Glutamatergic neuron (in vitro differentiated cells): ENCODE results near the gene PCNX2. TPM values are rescaled to one million over a fixed set of nuclear protein-coding genes. Genes with fewer than 3 reads are reported as not detected.

Experiments used
- DNase-seq: peaks from one replicate; pipeline ENCODE4 v3.0.0; 2022
- H3K27ac Mint-ChIP-seq: one replicate; pipeline ENCODE4 v1.8.0; 2020; ENCODE audit warnings: mild to moderate bottlenecking, mixed read lengths, inconsistent platforms; ENCODE audit not compliant: unreplicated experiment
- H3K27me3 Mint-ChIP-seq: one replicate; pipeline ENCODE4 v1.8.0; 2020; ENCODE audit warnings: mild to moderate bottlenecking, moderate library complexity, mixed read lengths, inconsistent platforms; ENCODE audit not compliant: unreplicated experiment
- H3K36me3 Mint-ChIP-seq: one replicate; pipeline ENCODE4 v1.8.0; 2020; ENCODE audit warnings: mild to moderate bottlenecking, mixed read lengths, inconsistent platforms; ENCODE audit not compliant: unreplicated experiment
- H3K4me1 Mint-ChIP-seq: one replicate; pipeline ENCODE4 v1.8.0; 2020; ENCODE audit warnings: mild to moderate bottlenecking, low read depth, mixed read lengths, inconsistent platforms; ENCODE audit not compliant: unreplicated experiment
- H3K4me3 Mint-ChIP-seq: one replicate; pipeline ENCODE4 v1.8.0; 2020; ENCODE audit warnings: mild to moderate bottlenecking, mixed read lengths, inconsistent platforms; ENCODE audit not compliant: unreplicated experiment
- H3K9me3 Mint-ChIP-seq: one replicate; pipeline ENCODE4 v1.8.0; 2020; ENCODE audit warnings: mild to moderate bottlenecking, moderate library complexity, mixed read lengths, inconsistent platforms; ENCODE audit not compliant: unreplicated experiment
- total RNA-seq: library from RNA; stranded (reverse); fragmentation: NEBNext Ultra II Directional; extraction: Animal tissue kit (Norgen Biotek cat#: 25700); gene quantifications from one replicate; pipeline ENCODE4 v1.2.1, GENCODE V29; 2021; ENCODE audit not compliant: unreplicated experiment
- TF ChIP-seq, protein P1 (sequence below): fragments of 200-600 bp; sonication (generic); IDR thresholded peaks from one replicate; pipeline ENCODE4 v1.5.0; 2021; ENCODE audit not compliant: partially characterized antibody, unreplicated experiment

The PCNX2 gene
- total RNA-seq, 1 donor from 2014 or later, result 44.5 TPM

DNA sequence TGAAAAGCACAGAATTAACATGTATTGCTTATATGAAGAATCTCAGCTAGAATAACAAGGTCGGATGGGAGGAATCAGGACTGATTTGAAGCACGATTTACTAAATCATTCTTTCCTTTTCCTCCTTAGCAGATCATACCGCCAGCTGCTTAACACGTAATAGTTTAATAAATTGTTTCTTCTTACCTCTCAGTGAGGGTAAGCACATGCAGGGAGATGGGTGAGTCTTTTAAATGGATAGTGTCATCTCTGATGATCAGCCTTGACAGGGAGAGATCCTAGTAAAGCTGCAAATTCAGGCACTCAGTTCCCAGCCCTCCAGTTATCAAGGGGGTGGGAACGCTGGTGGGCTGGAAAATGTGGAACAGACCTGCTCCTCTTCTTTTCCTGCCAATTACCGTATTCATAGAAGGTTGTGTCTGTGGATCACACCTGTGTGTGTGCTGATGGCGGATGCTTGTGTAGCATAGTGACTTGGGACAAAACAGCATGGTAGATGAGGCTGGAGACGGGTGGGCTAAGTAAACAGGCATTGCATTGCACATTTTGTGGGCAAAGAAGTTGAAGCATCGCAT, 314.5 kb downstream of the PCNX2 start:
- DNase-seq, result no peak

DNA sequence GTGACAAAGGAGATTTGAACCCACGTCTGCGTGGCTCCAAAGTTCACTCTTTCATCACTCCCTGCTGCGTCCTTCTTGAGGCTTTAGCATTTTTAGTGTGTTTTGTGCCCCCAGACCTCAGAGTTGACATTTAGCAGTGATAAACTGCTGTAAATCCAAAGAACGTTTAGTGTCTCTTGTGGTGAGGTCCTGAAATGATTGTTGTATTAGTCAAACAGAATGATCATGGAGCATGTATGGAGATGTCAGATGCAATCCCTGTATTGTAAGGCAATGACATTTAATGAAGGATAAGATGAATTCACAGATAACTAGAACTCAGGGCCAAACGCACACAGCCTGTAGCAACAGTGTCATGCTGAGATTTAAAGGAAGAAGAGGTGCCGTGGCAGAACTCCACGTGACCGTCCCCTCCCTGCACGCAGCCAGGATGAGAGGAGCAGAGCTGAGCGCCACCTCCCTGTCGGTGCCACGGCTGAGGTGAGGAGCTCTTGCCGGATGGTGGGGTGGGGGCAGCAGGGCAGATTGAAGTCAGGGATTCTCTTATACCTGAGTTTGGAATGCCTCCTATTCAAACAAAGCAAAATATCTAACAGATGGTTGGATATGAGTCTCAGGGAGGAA, 315.1 kb downstream of the PCNX2 start:
- Mint-ChIP-seq H3K36me3 (peaks cover 4% of the 10 kb centered on the region), H3K27ac (no peak overlapping the region), H3K9me3 (peaks cover 5% of the 10 kb centered on the region), H3K4me3 (no peak overlapping the region), H3K4me1 (peaks cover 11% of the 10 kb centered on the region), H3K27me3 (peaks cover 5% of the 10 kb centered on the region)
- TF ChIP-seq, protein P1, sequence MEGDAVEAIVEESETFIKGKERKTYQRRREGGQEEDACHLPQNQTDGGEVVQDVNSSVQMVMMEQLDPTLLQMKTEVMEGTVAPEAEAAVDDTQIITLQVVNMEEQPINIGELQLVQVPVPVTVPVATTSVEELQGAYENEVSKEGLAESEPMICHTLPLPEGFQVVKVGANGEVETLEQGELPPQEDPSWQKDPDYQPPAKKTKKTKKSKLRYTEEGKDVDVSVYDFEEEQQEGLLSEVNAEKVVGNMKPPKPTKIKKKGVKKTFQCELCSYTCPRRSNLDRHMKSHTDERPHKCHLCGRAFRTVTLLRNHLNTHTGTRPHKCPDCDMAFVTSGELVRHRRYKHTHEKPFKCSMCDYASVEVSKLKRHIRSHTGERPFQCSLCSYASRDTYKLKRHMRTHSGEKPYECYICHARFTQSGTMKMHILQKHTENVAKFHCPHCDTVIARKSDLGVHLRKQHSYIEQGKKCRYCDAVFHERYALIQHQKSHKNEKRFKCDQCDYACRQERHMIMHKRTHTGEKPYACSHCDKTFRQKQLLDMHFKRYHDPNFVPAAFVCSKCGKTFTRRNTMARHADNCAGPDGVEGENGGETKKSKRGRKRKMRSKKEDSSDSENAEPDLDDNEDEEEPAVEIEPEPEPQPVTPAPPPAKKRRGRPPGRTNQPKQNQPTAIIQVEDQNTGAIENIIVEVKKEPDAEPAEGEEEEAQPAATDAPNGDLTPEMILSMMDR, result no peak
- DNase-seq, result no peak

More for the DNA sequence above, 314.5 kb downstream of the PCNX2 start:
- Mint-ChIP-seq H3K9me3 (peaks cover 5% of the 10 kb centered on the region), H3K36me3 (no peaks in the 10 kb centered on the region), H3K27ac (no peak overlapping the region), H3K27me3 (peaks cover 5% of the 10 kb centered on the region), H3K4me3 (no peak overlapping the region), H3K4me1 (peaks cover 11% of the 10 kb centered on the region)
- TF ChIP-seq, protein P1, result no peak

DNA sequence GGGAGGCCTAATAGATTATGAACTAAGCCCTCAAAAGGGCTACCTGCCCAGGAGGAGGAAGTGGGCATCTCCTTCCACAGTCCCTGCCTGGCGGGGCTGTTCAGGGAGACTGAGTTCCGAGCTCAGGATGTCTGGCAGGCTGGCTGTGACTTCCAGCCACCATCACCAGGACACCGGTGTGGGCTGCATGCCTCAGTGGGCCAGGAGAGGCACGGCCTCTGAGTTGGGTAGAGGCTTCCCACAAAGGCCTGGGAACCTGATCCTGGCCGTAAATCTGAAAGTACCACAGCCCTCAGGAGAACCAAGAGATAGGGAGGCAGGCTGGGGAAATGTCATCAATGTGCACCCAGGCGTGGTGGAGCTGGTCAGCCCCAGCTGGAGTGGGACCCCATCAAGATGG, 316.0 kb downstream of the PCNX2 start:
- TF ChIP-seq, protein P1, result no peak
- H3K9me3 Mint-ChIP-seq, result peaks cover 5% of the 10 kb centered on the region
- H3K27ac Mint-ChIP-seq, result no peak overlapping the region
- peaks cover 4% of the 10 kb centered on the region for H3K36me3 Mint-ChIP-seq
- H3K27me3 Mint-ChIP-seq, result peaks cover 5% of the 10 kb centered on the region
- DNase-seq, result no peak
- H3K4me3 Mint-ChIP-seq, result no peak overlapping the region
- H3K4me1 Mint-ChIP-seq, result peaks cover 11% of the 10 kb centered on the region

DNA sequence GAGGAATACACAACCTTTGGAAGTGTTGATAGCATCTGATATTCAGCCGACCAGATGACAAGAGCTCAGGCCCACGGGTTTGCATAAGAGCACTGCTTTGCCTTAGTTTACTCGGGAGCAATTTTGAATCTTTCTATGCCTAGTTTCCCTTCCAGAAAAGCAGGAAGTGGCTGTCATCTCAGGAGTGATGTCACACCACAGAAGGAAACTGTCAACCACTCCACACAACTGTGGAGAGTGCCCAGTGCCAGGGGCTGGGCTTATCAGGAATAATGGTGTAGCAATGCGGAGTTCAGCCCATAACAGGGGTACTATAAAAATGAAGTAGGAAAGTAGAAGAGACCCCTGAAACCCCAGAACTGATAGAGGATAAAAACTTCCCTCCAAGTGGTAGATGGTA, 316.7 kb downstream of the PCNX2 start:
- TF ChIP-seq, protein P1, result no peak

DNA sequence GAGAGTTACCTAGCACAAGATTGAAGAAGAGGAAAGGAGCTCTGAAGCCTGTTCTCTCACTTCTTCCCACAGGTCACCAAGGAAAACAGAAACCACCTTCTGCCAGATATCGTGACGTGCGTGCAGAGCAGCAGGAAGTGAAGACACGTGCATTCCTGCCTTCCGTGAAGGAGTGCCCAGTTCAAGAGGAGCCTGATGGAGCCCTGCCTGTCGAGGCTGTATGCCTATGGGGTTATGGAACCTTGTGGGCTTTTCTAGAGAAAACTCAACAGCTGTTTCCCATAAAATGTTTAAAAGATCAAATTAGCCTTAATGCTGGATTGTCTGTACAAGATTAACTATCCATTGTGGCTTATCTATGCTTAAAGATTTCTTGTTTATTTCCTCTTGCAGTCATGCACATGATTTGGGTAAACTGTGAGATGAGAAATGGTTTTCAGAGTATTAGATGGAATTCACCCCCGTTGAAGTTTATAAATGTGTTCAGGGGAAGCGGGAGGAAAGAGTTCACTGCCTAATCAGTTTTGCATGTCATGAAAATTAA, 317.4 kb downstream of the PCNX2 start:
- Mint-ChIP-seq H3K27me3 (peaks cover 5% of the 10 kb centered on the region), H3K36me3 (peaks cover 17% of the 10 kb centered on the region), H3K27ac (no peak overlapping the region), H3K4me3 (no peak overlapping the region), H3K4me1 (peaks cover 11% of the 10 kb centered on the region), H3K9me3 (peaks cover 4% of the 10 kb centered on the region)
- DNase-seq, result no peak
- TF ChIP-seq, protein P1, result no peak

More for the DNA sequence above, 316.7 kb downstream of the PCNX2 start:
- no peak overlapping the region for H3K4me3 Mint-ChIP-seq
- DNase-seq, result no peak
- peaks cover 11% of the 10 kb centered on the region for H3K4me1 Mint-ChIP-seq
- H3K27me3 Mint-ChIP-seq, result peaks cover 5% of the 10 kb centered on the region
- peaks cover 4% of the 10 kb centered on the region for H3K9me3 Mint-ChIP-seq
- peaks cover 11% of the 10 kb centered on the region for H3K36me3 Mint-ChIP-seq
- H3K27ac Mint-ChIP-seq, result no peak overlapping the region
